Left ventricle myocardium inferior (tissue), 1 donor: ENCODE measurements around the gene E2F3. TPM values are rescaled to one million over a fixed set of nuclear protein-coding genes. Genes with fewer than 3 reads are reported as not detected.

Experiments used
- DNase-seq: peaks from one replicate; pipeline ENCODE4 v3.0.0-alpha.2; 2020
- H3K27ac ChIP-seq: fragments of 200-600 bp; replicated peaks from 2 replicates; pipeline ENCODE4 v1.8.0; 2021
- H3K27me3 ChIP-seq: fragments of 200-600 bp; 2 replicates; pipeline ENCODE4 v1.8.0; 2021; ENCODE audit warnings: low read depth
- H3K36me3 ChIP-seq: fragments of 200-600 bp; 2 replicates; pipeline ENCODE4 v1.8.0; 2021
- H3K4me1 ChIP-seq: fragments of 200-600 bp; 2 replicates; pipeline ENCODE4 v1.8.0; 2021
- H3K4me3 ChIP-seq: fragments of 200-600 bp; 2 replicates; pipeline ENCODE4 v1.8.0; 2021; ENCODE audit warnings: mild to moderate bottlenecking, moderate library complexity
- H3K9me3 ChIP-seq: fragments of 200-600 bp; replicated peaks from 2 replicates; pipeline ENCODE4 v1.8.0; 2021
- intact Hi-C: fragments of 100-400 bp; cut with micrococcal nuclease; formaldehyde crosslinking; loops from one replicate; pipeline ENCODE4 v1.11.0; 2022
- total RNA-seq: library from RNA; stranded (reverse); fragmentation: NEBNext Ultra II Directional; extraction: Animal tissue kit (Norgen Biotek cat#: 25700); gene quantifications from one replicate; pipeline ENCODE4 v1.2.1, GENCODE V29; 2021
- TF ChIP-seq, protein P1 (sequence below): fragments of 200-600 bp; IDR thresholded peaks from 2 replicates; pipeline ENCODE4 v1.8.0; 2021; ENCODE audit warnings: antibody characterized with exemption, mild to moderate bottlenecking, borderline replicate concordance
- donor health status: DM: no; HTN: yes; CAD: no; lungs with severe emphysema.

Gene E2F3
- total RNA-seq, 1 donor from 2014 or later: 6.7 TPM

DNA sequence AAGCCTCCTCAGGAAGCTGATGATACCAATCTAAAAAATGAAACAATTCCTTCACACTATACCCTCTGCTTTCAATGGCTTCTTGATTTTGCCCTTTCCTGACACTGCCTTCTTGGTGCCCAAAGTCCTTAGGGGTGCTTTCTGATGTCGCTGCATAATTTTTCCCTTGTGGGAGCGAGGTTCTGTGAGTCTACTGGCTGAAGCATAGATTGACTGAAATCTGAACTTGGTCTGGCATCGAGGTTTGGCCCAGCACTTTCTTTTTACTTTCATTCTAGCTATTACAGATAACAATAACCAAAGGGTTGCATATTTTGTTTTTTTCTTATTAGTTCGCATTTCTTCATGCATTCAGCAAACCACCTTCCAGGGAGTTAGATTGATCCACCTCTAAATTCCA, 65.8 kb downstream of the E2F3 start:
- TF ChIP-seq, protein P1, sequence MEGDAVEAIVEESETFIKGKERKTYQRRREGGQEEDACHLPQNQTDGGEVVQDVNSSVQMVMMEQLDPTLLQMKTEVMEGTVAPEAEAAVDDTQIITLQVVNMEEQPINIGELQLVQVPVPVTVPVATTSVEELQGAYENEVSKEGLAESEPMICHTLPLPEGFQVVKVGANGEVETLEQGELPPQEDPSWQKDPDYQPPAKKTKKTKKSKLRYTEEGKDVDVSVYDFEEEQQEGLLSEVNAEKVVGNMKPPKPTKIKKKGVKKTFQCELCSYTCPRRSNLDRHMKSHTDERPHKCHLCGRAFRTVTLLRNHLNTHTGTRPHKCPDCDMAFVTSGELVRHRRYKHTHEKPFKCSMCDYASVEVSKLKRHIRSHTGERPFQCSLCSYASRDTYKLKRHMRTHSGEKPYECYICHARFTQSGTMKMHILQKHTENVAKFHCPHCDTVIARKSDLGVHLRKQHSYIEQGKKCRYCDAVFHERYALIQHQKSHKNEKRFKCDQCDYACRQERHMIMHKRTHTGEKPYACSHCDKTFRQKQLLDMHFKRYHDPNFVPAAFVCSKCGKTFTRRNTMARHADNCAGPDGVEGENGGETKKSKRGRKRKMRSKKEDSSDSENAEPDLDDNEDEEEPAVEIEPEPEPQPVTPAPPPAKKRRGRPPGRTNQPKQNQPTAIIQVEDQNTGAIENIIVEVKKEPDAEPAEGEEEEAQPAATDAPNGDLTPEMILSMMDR: no peak
- Histone ChIP-seq H3K9me3 (no peaks in the 10 kb centered on the region), H3K4me1 (no peaks in the 10 kb centered on the region), H3K27ac (no peak overlapping the region), H3K4me3 (no peak overlapping the region), H3K36me3 (no peaks in the 10 kb centered on the region), H3K27me3 (no peaks in the 10 kb centered on the region)
- intact Hi-C loops: no loop called here
- no peak for DNase-seq

DNA sequence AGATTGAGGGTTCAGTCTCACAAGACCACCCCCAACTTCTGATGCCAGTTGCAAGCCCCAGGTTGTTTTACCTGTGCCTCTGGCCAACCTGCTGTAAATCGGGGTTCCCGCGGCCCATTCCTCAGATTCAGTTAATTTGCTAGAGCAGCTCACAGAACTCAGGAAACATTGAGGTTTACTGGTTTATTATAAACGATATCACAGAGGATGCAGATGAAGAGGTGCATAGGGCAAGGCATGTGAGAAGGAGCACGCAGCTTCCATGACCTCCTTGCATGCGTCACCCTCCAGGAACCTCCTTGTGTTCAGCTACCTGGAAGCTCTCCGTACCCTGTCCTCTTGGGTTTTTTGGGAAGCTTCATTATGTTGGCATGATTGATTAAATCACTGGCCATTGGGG, 66.5 kb downstream of the E2F3 start:
- no peaks in the 10 kb centered on the region for H3K36me3 ChIP-seq
- intact Hi-C loops: no loop called here
- H3K9me3 ChIP-seq: no peaks in the 10 kb centered on the region
- DNase-seq: no peak
- no peaks in the 10 kb centered on the region for H3K27me3 ChIP-seq
- no peak overlapping the region for H3K27ac ChIP-seq
- TF ChIP-seq, protein P1: no peak
- H3K4me3 ChIP-seq: no peak overlapping the region
- no peaks in the 10 kb centered on the region for H3K4me1 ChIP-seq

DNA sequence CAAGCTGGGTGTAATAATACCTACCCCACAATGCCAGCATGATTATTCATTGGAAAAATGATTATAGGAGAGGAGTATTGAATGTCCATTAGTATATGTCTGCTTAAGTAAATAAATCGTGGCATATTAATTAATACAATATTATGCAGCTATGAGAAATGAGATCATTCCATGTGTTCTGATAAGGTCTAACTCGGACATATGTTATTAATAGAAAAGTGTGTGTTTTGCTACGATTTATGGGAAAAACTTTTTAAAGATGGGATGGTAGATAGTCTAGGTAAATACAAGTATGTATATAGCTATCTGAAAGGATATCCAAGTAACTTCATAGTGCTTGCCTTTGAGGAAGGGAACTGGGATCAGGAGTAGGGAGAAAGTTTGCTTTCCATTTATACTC, 71.1 kb downstream of the E2F3 start:
- DNase-seq: no peak
- Histone ChIP-seq H3K27me3 (no peaks in the 10 kb centered on the region), H3K4me1 (no peaks in the 10 kb centered on the region), H3K27ac (no peak overlapping the region), H3K36me3 (no peaks in the 10 kb centered on the region), H3K4me3 (no peak overlapping the region), H3K9me3 (no peaks in the 10 kb centered on the region)
- intact Hi-C loops: no loop called here
- TF ChIP-seq, protein P1: no peak

DNA sequence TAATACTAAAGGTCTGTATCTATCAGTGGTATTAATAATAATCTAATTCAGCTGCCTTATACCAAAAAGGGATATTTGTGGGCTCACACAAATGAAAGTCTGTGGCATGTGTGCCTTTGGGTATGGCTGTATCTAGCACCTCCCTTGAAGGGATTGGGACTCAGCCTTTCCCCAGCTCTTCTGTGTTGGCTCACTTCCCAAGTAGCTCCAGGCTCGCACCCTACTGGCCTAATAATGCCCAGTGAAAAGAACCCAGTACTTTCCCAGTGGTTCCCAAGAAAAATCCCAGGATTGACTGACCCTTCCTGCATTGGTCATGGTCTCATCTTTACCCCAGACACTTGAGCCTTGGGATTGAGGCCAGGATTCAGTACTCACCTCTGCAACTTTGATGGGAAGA, 71.8 kb downstream of the E2F3 start:
- Histone ChIP-seq H3K4me3 (no peak overlapping the region), H3K27me3 (no peaks in the 10 kb centered on the region), H3K36me3 (no peaks in the 10 kb centered on the region), H3K27ac (no peak overlapping the region), H3K9me3 (no peaks in the 10 kb centered on the region), H3K4me1 (no peaks in the 10 kb centered on the region)
- no peak for DNase-seq
- intact Hi-C loops: no loop called here
- TF ChIP-seq, protein P1: no peak

DNA sequence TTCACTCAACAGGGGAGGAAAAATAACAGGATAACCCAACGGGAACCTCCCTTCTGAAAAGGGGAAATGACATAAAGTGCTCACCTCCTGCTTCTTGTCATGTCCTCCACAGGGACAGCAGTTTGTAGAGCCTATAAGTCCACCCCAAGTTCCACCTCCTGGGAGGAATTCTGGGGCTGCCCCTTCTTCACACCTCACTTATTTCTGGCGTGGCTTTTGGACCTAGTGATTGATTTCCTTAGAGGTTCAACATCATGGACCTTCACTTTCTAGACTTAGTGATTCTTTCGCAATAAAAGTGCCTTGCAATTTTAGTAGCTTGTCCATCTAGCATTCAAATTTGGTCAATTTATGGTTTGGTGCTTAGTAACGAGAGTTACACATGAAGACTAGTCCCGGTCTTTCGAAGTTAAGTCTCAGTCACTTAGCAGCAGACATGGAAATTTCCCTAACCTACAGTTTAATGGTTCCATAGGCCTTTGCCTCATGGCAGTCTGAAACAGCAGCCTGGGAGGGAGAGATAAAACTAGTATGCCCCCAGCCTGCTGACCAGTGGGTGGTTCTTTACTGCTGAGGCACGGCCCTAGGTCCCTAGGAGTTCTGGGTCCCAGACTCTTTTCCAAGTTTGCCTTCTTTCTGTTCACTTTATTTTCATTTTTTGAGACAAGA, 73.3 kb downstream of the E2F3 start:
- peaks cover 7% of the 10 kb centered on the region for H3K4me1 ChIP-seq
- no peak overlapping the region for H3K27ac ChIP-seq
- DNase-seq: no peak
- intact Hi-C loops: no loop called here
- H3K36me3 ChIP-seq: no peaks in the 10 kb centered on the region
- H3K9me3 ChIP-seq: no peaks in the 10 kb centered on the region
- no peaks in the 10 kb centered on the region for H3K27me3 ChIP-seq
- TF ChIP-seq, protein P1: no peak
- H3K4me3 ChIP-seq: no peak overlapping the region
